ENCODE data around the gene GH2.

- TF ChIP-seq, protein P1, sequence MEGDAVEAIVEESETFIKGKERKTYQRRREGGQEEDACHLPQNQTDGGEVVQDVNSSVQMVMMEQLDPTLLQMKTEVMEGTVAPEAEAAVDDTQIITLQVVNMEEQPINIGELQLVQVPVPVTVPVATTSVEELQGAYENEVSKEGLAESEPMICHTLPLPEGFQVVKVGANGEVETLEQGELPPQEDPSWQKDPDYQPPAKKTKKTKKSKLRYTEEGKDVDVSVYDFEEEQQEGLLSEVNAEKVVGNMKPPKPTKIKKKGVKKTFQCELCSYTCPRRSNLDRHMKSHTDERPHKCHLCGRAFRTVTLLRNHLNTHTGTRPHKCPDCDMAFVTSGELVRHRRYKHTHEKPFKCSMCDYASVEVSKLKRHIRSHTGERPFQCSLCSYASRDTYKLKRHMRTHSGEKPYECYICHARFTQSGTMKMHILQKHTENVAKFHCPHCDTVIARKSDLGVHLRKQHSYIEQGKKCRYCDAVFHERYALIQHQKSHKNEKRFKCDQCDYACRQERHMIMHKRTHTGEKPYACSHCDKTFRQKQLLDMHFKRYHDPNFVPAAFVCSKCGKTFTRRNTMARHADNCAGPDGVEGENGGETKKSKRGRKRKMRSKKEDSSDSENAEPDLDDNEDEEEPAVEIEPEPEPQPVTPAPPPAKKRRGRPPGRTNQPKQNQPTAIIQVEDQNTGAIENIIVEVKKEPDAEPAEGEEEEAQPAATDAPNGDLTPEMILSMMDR (IDR thresholded peaks at IDR 0.05): no peak
- no peak for TF ChIP-seq ZFX (IDR thresholded peaks at IDR 0.05; ENCODE audit: borderline replicate concordance)
These were observed 40.2 kb downstream of the GH2 start for GRCh38 chr17:63841350-63842172.
